HUES6 (cell line): ENCODE results near the gene INCA1.

ENCODE experiments used
- H3K27ac ChIP-seq: 2 replicates; pipeline ENCODE4 v1.7.0; 2013; ENCODE audit warnings: low read depth, mild to moderate bottlenecking, low read length, inconsistent platforms
- H3K27me3 ChIP-seq: 2 replicates; pipeline ENCODE4 v1.6.1; 2013; ENCODE audit warnings: low read length; ENCODE audit not compliant: control insufficient read depth, insufficient read depth
- H3K36me3 ChIP-seq: 2 replicates; pipeline ENCODE4 v1.6.1; 2013; ENCODE audit warnings: low read length; ENCODE audit not compliant: control insufficient read depth, insufficient read depth
- H3K4me1 ChIP-seq: 2 replicates; pipeline ENCODE4 v1.6.1; 2013; ENCODE audit warnings: low read length; ENCODE audit not compliant: control insufficient read depth, insufficient read depth
- H3K4me3 ChIP-seq: 2 replicates; pipeline ENCODE4 v1.5.1; 2013; ENCODE audit warnings: low read depth, low read length
- H3K9ac ChIP-seq: one replicate; pipeline ENCODE4 v1.6.1; 2013; ENCODE audit warnings: mild to moderate bottlenecking, low read length
- H3K9me3 ChIP-seq: 2 replicates; pipeline ENCODE4 v1.6.1; 2013; ENCODE audit warnings: low read depth, low read length; ENCODE audit not compliant: control insufficient read depth, insufficient read depth

INCA1 gene

GRCh38 chr17:4947010-4947410 is 50.3 kb downstream of the INCA1 start:
- peak overlapping the region; percentile 80 for H3K9ac ChIP-seq
- H3K4me1 ChIP-seq, result peaks cover 42% of the 10 kb centered on the region
- H3K36me3 ChIP-seq, result peaks cover 58% of the 10 kb centered on the region
- peak overlapping the region; percentile 30; the same call in 1 of the 2 replicates for H3K27ac ChIP-seq
- no peaks in the 10 kb centered on the region for H3K27me3 ChIP-seq
- peak overlapping the region; percentile 95 for H3K4me3 ChIP-seq
- no peaks in the 10 kb centered on the region for H3K9me3 ChIP-seq

- Histone ChIP-seq H3K9me3 (no peaks in the 10 kb centered on the region), H3K27me3 (no peaks in the 10 kb centered on the region), H3K27ac (peak overlapping the region; percentile 30; the same call in 1 of the 2 replicates), H3K36me3 (peaks cover 59% of the 10 kb centered on the region), H3K4me3 (peak overlapping the region; percentile 95), H3K9ac (peak overlapping the region; percentile 80), H3K4me1 (peaks cover 37% of the 10 kb centered on the region)
Observed at GRCh38 chr17:4946312-4946976, 50.9 kb downstream of the INCA1 start.

GRCh38 chr17:4945944-4946280 is 51.4 kb downstream of the INCA1 start:
- H3K9me3 ChIP-seq, result no peaks in the 10 kb centered on the region
- peaks cover 34% of the 10 kb centered on the region for H3K4me1 ChIP-seq
- H3K27me3 ChIP-seq, result no peaks in the 10 kb centered on the region
- peak overlapping the region; percentile 95 for H3K4me3 ChIP-seq
- H3K9ac ChIP-seq, result peak overlapping the region; percentile 80
- peak overlapping the region; percentile 4; the same call in 1 of the 2 replicates for H3K27ac ChIP-seq
- peaks cover 59% of the 10 kb centered on the region for H3K36me3 ChIP-seq

- Histone ChIP-seq H3K36me3 (peaks cover 59% of the 10 kb centered on the region), H3K4me1 (peaks cover 28% of the 10 kb centered on the region), H3K9me3 (no peaks in the 10 kb centered on the region), H3K27me3 (no peaks in the 10 kb centered on the region), H3K27ac (peak overlapping the region; percentile 8; the same call in 1 of the 2 replicates), H3K4me3 (peak overlapping the region; percentile 20), H3K9ac (peak overlapping the region; percentile 29)
Observed at GRCh38 chr17:4945176-4945943, 52.0 kb downstream of the INCA1 start.

GRCh38 chr17:4944554-4945175 is 52.7 kb downstream of the INCA1 start:
- no peaks in the 10 kb centered on the region for H3K27me3 ChIP-seq
- H3K27ac ChIP-seq, result peak overlapping the region; percentile 8; the same call in 1 of the 2 replicates
- peaks cover 27% of the 10 kb centered on the region for H3K4me1 ChIP-seq
- H3K9me3 ChIP-seq, result no peaks in the 10 kb centered on the region
- no peak overlapping the region for H3K4me3 ChIP-seq
- peak overlapping the region; percentile 29 for H3K9ac ChIP-seq
- H3K36me3 ChIP-seq, result peaks cover 59% of the 10 kb centered on the region

GRCh38 chr17:4944163-4944553 is 53.2 kb downstream of the INCA1 start:
- no peak overlapping the region for H3K4me3 ChIP-seq
- no peaks in the 10 kb centered on the region for H3K27me3 ChIP-seq
- peak overlapping the region; percentile 29 for H3K9ac ChIP-seq
- peak overlapping the region; percentile 8; the same call in 1 of the 2 replicates for H3K27ac ChIP-seq
- H3K36me3 ChIP-seq, result peaks cover 59% of the 10 kb centered on the region
- H3K9me3 ChIP-seq, result no peaks in the 10 kb centered on the region
- H3K4me1 ChIP-seq, result peaks cover 27% of the 10 kb centered on the region

GRCh38 chr17:4942760-4943508 is 54.4 kb downstream of the INCA1 start:
- no peaks in the 10 kb centered on the region for H3K9me3 ChIP-seq
- H3K4me3 ChIP-seq, result no peak overlapping the region
- no peak overlapping the region for H3K27ac ChIP-seq
- no peak overlapping the region for H3K9ac ChIP-seq
- peaks cover 33% of the 10 kb centered on the region for H3K4me1 ChIP-seq
- H3K36me3 ChIP-seq, result peaks cover 62% of the 10 kb centered on the region
- H3K27me3 ChIP-seq, result no peaks in the 10 kb centered on the region

- H3K27ac ChIP-seq, result no peak overlapping the region
- H3K4me3 ChIP-seq, result peak overlapping the region; percentile 94
- H3K9me3 ChIP-seq, result no peaks in the 10 kb centered on the region
- H3K27me3 ChIP-seq, result no peaks in the 10 kb centered on the region
- peaks cover 64% of the 10 kb centered on the region for H3K36me3 ChIP-seq
- peak overlapping the region; percentile 97 for H3K9ac ChIP-seq
- H3K4me1 ChIP-seq, result peaks cover 27% of the 10 kb centered on the region
Observed at GRCh38 chr17:4941319-4941610, 56.1 kb downstream of the INCA1 start.

GRCh38 chr17:4940555-4941318 is 56.6 kb downstream of the INCA1 start:
- Histone ChIP-seq H3K27ac (peak overlapping the region; percentile 96), H3K36me3 (peaks cover 62% of the 10 kb centered on the region), H3K4me3 (peak overlapping the region; percentile 94), H3K9ac (peak overlapping the region; percentile 97), H3K27me3 (no peaks in the 10 kb centered on the region), H3K9me3 (no peaks in the 10 kb centered on the region), H3K4me1 (peaks cover 23% of the 10 kb centered on the region)

GRCh38 chr17:4939796-4940554 is 57.3 kb downstream of the INCA1 start, which contains the start of the genes RNF167 and SLC25A11:
Gene RNF167, plus strand, starts transcription at chr17:4940268. Its CDS starts 642 bp downstream, at chr17:4940910.
Gene SLC25A11, minus strand, starts transcription at chr17:4940046. Its CDS starts 136 bp downstream, at chr17:4939910.
- Histone ChIP-seq H3K4me1 (peaks cover 15% of the 10 kb centered on the region), H3K9ac (peak within 1 kb of the TSS; percentile 97), H3K9me3 (no peaks in the 10 kb centered on the region), H3K27ac (peak within 1 kb of the TSS; percentile 96), H3K36me3 (peaks cover 57% of the 10 kb centered on the region), H3K4me3 (peak within 1 kb of the TSS; percentile 94), H3K27me3 (no peaks in the 10 kb centered on the region)
